WTC11 (cell line): ENCODE results near the gene SPAG8.

Experiments
- ATF1 ChIP-seq: sonication (generic); formaldehyde crosslinking; IDR thresholded peaks from 2 replicates; pipeline ENCODE4 v1.8.1; 2023; ENCODE audit warnings: mild to moderate bottlenecking, moderate library complexity, missing genetic modification reagents
- CREB1 ChIP-seq: sonication (generic); formaldehyde crosslinking; IDR thresholded peaks from 2 replicates; pipeline ENCODE4 v1.8.0; 2023; ENCODE audit warnings: mild to moderate bottlenecking, missing genetic modification reagents
- EMX1 ChIP-seq: fragments of 250-450 bp; sonication (Bioruptor Pico); IDR thresholded peaks from 2 replicates; pipeline ENCODE4 v1.8.0; 2021; ENCODE audit warnings: mild to moderate bottlenecking
- FOXP1 ChIP-seq: sonication (generic); formaldehyde crosslinking; IDR thresholded peaks from 2 replicates; pipeline ENCODE4 v1.8.0; 2022; ENCODE audit warnings: missing genetic modification reagents, mild to moderate bottlenecking, moderate library complexity, borderline replicate concordance
- JUN ChIP-seq: sonication (generic); formaldehyde crosslinking; IDR thresholded peaks from 2 replicates; pipeline ENCODE4 v1.8.0; 2023; ENCODE audit warnings: mild to moderate bottlenecking, missing genetic modification reagents
- NR2C2 ChIP-seq: sonication (generic); formaldehyde crosslinking; IDR thresholded peaks from 2 replicates; pipeline ENCODE4 v1.8.0; 2022; ENCODE audit warnings: mild to moderate bottlenecking, missing genetic modification reagents
- RELA ChIP-seq: sonication (generic); formaldehyde crosslinking; IDR thresholded peaks from 2 replicates; pipeline ENCODE4 v1.8.1; 2022; ENCODE audit warnings: missing genetic modification reagents, mild to moderate bottlenecking, borderline replicate concordance
- TEAD4 ChIP-seq: sonication (generic); formaldehyde crosslinking; IDR thresholded peaks from 2 replicates; pipeline ENCODE4 v1.8.0; 2022; ENCODE audit warnings: mild to moderate bottlenecking, missing genetic modification reagents
- ZNF121 ChIP-seq: sonication (generic); formaldehyde crosslinking; IDR thresholded peaks from 2 replicates; pipeline ENCODE4 v1.8.0; 2023; ENCODE audit warnings: missing genetic modification reagents
- TF ChIP-seq, protein P1 (sequence below): fragments of 200-600 bp; IDR thresholded peaks from 2 replicates; pipeline ENCODE4 v1.8.0; 2022; ENCODE audit warnings: antibody characterized with exemption
- TF ChIP-seq, protein P2 (sequence below): sonication (generic); formaldehyde crosslinking; conservative IDR thresholded peaks from 2 replicates; pipeline ENCODE4 v1.8.1; 2023; ENCODE audit warnings: mild to moderate bottlenecking, low read depth, missing genetic modification reagents, moderate library complexity
- TF ChIP-seq, protein P3 (sequence below): fragments of 250-450 bp; sonication (Bioruptor Pico); IDR thresholded peaks from 2 replicates; pipeline ENCODE4 v1.9.0; 2021; ENCODE audit warnings: mild to moderate bottlenecking

DNA sequence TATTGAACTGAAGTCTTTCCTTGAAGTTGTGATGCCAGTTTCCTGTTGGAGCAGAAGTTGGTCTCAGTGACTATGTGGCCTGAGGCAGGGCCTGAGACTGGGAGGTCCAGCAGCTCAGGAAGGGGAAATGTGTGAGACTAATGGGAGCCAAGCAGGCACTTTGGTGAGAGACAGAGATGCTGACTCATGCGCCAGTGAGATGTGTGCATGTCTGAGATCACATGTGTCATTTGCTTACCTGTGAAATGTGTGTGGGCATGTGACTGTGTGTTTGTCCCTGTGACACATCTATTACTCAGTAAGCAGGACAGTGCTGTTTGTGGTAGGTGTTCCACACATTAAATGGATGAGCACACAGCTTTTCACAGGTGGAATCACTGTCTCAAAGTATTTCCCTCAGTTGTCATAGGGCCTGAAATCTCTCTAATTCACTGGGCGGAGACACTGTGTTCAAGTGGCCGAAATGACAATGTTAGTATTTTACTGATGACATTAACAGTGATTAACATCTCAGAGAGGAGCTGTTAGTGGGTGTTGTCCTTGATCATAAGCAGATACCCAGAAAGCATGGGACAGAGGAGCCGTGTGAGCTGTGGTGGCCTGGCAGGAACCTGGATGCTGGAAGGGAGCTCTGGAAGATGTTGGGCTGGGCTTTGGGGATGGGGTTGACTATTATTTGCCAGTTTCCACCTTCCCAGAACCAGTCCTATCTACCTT lies 13.2 kb downstream of the SPAG8 start:
- TF ChIP-seq TEAD4 (CRISPR knock-in tag) (no peak), FOXP1 (CRISPR knock-in tag) (no peak), EMX1 (no peak), ZNF121 (CRISPR knock-in tag) (no peak), RELA (CRISPR knock-in tag) (no peak), NR2C2 (CRISPR knock-in tag) (no peak), ATF1 (no peak), JUN (CRISPR knock-in tag) (no peak), CREB1 (CRISPR knock-in tag) (no peak)
- TF ChIP-seq, protein P1, sequence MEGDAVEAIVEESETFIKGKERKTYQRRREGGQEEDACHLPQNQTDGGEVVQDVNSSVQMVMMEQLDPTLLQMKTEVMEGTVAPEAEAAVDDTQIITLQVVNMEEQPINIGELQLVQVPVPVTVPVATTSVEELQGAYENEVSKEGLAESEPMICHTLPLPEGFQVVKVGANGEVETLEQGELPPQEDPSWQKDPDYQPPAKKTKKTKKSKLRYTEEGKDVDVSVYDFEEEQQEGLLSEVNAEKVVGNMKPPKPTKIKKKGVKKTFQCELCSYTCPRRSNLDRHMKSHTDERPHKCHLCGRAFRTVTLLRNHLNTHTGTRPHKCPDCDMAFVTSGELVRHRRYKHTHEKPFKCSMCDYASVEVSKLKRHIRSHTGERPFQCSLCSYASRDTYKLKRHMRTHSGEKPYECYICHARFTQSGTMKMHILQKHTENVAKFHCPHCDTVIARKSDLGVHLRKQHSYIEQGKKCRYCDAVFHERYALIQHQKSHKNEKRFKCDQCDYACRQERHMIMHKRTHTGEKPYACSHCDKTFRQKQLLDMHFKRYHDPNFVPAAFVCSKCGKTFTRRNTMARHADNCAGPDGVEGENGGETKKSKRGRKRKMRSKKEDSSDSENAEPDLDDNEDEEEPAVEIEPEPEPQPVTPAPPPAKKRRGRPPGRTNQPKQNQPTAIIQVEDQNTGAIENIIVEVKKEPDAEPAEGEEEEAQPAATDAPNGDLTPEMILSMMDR: no peak
- TF ChIP-seq, protein P2, sequence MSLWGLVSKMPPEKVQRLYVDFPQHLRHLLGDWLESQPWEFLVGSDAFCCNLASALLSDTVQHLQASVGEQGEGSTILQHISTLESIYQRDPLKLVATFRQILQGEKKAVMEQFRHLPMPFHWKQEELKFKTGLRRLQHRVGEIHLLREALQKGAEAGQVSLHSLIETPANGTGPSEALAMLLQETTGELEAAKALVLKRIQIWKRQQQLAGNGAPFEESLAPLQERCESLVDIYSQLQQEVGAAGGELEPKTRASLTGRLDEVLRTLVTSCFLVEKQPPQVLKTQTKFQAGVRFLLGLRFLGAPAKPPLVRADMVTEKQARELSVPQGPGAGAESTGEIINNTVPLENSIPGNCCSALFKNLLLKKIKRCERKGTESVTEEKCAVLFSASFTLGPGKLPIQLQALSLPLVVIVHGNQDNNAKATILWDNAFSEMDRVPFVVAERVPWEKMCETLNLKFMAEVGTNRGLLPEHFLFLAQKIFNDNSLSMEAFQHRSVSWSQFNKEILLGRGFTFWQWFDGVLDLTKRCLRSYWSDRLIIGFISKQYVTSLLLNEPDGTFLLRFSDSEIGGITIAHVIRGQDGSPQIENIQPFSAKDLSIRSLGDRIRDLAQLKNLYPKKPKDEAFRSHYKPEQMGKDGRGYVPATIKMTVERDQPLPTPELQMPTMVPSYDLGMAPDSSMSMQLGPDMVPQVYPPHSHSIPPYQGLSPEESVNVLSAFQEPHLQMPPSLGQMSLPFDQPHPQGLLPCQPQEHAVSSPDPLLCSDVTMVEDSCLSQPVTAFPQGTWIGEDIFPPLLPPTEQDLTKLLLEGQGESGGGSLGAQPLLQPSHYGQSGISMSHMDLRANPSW (CRISPR knock-in tag): no peak
- TF ChIP-seq, protein P3, sequence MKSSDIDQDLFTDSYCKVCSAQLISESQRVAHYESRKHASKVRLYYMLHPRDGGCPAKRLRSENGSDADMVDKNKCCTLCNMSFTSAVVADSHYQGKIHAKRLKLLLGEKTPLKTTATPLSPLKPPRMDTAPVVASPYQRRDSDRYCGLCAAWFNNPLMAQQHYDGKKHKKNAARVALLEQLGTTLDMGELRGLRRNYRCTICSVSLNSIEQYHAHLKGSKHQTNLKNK: no peak
